ENCODE measurements around the gene UBA1. TPM values are rescaled to one million over a fixed set of nuclear protein-coding genes. Genes with fewer than 3 reads are reported as not detected.

Gene UBA1
- polyA plus RNA-seq, 2 of the 4 experiments (the other 2 are of a cell fraction): 160 to 192 TPM

DNA sequence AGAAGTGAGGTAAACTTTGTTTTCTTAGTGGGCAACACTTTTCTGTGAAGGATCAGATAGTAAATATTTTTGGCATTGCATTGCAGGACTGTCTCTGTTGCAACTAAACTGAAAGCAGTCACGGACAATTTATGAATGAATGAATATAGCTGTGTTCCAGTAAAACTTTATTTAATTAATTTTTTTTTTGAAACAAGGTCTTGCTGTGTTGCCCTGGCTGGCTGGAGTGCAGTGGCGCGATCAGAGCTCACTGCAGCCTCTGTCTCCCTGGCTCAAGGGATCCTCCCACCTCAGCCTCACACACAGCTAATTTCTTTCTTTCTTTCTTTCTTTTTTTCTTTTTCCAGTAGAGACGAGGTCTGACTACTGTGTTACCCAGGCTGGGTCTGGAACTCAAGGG, 32.8 kb upstream of the UBA1 start (continued):
- no peak for TF ChIP-seq PHF8 (IDR thresholded peaks at IDR 0.05; ENCODE audit: borderline replicate concordance, low read depth)

DNA sequence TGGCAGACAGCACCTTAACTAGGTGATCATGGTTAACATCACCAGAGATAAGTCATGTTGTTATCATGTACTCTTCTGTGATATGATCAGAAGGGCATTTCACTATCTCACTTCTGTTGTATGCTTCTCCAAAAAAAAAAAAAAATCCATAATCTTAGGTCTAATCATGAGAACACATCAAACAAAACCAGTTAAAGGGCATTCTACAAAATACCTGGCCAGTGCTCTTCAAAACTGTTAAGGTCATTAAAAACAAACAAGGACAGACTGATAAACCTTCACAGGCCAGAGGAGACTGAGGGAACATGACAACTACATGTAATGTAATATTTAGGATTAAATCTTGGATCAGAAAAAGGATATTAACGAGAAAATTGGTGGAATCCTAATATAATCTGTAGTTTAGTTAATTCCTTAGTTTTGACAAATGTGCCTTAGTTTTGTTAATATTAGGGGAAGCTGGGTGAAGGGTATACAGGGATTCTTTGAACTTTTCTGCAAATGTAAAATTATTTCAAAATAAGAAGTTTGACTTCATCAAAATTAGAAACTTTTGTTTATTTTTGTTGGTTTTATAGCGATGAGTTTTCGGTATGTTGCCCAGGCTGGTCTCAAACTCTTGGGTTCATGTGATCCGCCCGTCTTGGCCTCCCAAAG, 30.6 kb upstream of the UBA1 start:
- Histone ChIP-seq H3K4me2 (no peak overlapping the region), H3K9me3 (no peaks in the 10 kb centered on the region), H3K27ac (no peak overlapping the region), H3K4me1 (peaks cover 8% of the 10 kb centered on the region; the same call in 1 of the 3 replicates), H3K4me3 (no peak overlapping the region)
- WGBS (ENCODE audit: missing lambda C conversion rate): 95% methylated on average over 5 of the region's 5 CpGs
- CTCF ChIA-PET: interaction anchor here (0.7 kb wide), 1 partner anchor 232 kb away, joined by 3 read pairs; no protein-coding TSS in a partner anchor
- POLR2A ChIA-PET: no interaction called here
- FAIRE-seq (no peak), DNase-seq (ENCODE audit: low read depth in 1 of 2, low spot score in 1 of 2) (no peak), ATAC-seq (no peak)
- TF ChIP-seq SREBF2 (IDR thresholded peaks at IDR 0.05): no peak
- TF ChIP-seq, protein P1, sequence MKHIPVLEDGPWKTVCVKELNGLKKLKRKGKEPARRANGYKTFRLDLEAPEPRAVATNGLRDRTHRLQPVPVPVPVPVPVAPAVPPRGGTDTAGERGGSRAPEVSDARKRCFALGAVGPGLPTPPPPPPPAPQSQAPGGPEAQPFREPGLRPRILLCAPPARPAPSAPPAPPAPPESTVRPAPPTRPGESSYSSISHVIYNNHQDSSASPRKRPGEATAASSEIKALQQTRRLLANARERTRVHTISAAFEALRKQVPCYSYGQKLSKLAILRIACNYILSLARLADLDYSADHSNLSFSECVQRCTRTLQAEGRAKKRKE (CRISPR knock-in tag; IDR thresholded peaks at IDR 0.05; ENCODE audit: low read depth): no peak
- TF ChIP-seq ZNF302 (CRISPR knock-in tag; IDR thresholded peaks at IDR 0.05): no peak

DNA sequence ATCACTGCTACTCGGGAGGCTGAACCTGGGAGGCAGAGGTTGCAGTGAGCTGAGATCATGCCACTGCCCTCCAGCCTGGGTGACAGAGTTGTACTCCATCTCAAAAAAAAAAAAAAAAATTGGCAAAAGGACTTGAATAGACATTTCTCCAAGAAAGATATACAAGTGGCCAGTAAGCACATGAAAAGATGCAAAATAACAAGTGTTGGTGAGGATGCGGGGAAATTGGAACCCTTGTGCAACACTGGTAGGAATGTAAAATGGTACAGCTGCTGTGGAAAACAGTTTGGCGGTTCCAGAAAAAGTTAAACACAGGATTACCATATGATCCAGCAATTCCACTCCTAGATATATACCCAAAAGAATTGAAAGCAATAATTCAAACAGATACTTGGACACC, 29.2 kb upstream of the UBA1 start:
- no peak for FAIRE-seq
- CTCF ChIA-PET: no interaction called here

DNA sequence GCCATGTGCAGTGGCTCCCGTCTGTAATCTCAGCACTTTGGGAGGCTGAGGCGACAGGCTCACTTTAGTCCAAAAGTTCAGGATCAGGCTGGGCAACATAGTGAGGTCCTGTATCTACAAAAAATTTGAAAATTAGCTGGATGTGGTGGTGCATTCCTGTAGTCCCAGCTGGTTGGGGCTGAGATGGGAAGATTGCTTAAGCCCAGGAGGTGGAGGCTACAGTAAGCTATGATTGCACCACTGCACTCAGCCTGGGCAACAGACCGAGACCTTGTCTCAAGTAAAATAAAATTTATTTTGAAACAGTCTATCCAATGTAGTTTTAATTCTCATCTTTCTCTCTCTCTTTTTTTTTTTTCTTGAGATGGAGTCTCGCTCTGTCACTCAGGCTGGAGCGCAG, 27.5 kb upstream of the UBA1 start:
- no peak for ATAC-seq
- 96% methylated on average over 5 of the region's 5 CpGs for WGBS (ENCODE audit: missing lambda C conversion rate)
- Histone ChIP-seq H3K9me3 (no peaks in the 10 kb centered on the region), H3K4me3 (no peak overlapping the region), H3K27ac (no peak overlapping the region), H3K4me1 (peaks cover 8% of the 10 kb centered on the region; the same call in 1 of the 3 replicates), H3K4me2 (no peak overlapping the region)
- FAIRE-seq: no peak
- ChIA-PET POLR2A (no interaction called here), CTCF (interaction anchor here (0.7 kb wide), 1 partner anchor 357 kb away, joined by 3 read pairs; no protein-coding TSS in a partner anchor)
- no peak for DNase-seq (ENCODE audit: low read depth in 1 of 2, low spot score in 1 of 2)
- TF ChIP-seq BHLHE40 (IDR thresholded peaks at IDR 0.05; ENCODE audit: low read depth, low read length): no peak
- no peak for TF ChIP-seq ZFP36 (IDR thresholded peaks at IDR 0.05; ENCODE audit: borderline replicate concordance, partially characterized antibody)
- no peak for TF ChIP-seq HOXB13 (CRISPR knock-in tag; IDR thresholded peaks at IDR 0.05; ENCODE audit: low read depth)
- TF ChIP-seq RCOR1 (IDR thresholded peaks at IDR 0.05; ENCODE audit: low read depth, low read length): no peak
- no peak for TF ChIP-seq ESRRA (IDR thresholded peaks at IDR 0.05; ENCODE audit: borderline replicate concordance, low read length)
- TF ChIP-seq HEYL (CRISPR knock-in tag; IDR thresholded peaks at IDR 0.05): no peak
- TF ChIP-seq ZSCAN20 (CRISPR knock-in tag; IDR thresholded peaks at IDR 0.05): no peak
- TF ChIP-seq, protein P2, sequence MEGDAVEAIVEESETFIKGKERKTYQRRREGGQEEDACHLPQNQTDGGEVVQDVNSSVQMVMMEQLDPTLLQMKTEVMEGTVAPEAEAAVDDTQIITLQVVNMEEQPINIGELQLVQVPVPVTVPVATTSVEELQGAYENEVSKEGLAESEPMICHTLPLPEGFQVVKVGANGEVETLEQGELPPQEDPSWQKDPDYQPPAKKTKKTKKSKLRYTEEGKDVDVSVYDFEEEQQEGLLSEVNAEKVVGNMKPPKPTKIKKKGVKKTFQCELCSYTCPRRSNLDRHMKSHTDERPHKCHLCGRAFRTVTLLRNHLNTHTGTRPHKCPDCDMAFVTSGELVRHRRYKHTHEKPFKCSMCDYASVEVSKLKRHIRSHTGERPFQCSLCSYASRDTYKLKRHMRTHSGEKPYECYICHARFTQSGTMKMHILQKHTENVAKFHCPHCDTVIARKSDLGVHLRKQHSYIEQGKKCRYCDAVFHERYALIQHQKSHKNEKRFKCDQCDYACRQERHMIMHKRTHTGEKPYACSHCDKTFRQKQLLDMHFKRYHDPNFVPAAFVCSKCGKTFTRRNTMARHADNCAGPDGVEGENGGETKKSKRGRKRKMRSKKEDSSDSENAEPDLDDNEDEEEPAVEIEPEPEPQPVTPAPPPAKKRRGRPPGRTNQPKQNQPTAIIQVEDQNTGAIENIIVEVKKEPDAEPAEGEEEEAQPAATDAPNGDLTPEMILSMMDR (IDR thresholded peaks at IDR 0.05): no peak
- TF ChIP-seq SMC3 (IDR thresholded peaks at IDR 0.05): no peak
- TF ChIP-seq, protein P3, sequence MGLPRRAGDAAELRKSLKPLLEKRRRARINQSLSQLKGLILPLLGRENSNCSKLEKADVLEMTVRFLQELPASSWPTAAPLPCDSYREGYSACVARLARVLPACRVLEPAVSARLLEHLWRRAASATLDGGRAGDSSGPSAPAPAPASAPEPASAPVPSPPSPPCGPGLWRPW (IDR thresholded peaks at IDR 0.05): no peak
- no peak for TF ChIP-seq NFE2L2 (conservative IDR thresholded peaks at IDR 0.05; ENCODE audit: low read length)
- no peak for TF ChIP-seq RFX5 (IDR thresholded peaks at IDR 0.05)
- no peak for TF ChIP-seq CBX8 (IDR thresholded peaks at IDR 0.05)
- TF ChIP-seq RARB (CRISPR knock-in tag; IDR thresholded peaks at IDR 0.05): no peak
- no peak for TF ChIP-seq HDAC2 (IDR thresholded peaks at IDR 0.05)
- no peak for TF ChIP-seq ZNF302 (CRISPR knock-in tag; IDR thresholded peaks at IDR 0.05)
- TF ChIP-seq, protein P4, sequence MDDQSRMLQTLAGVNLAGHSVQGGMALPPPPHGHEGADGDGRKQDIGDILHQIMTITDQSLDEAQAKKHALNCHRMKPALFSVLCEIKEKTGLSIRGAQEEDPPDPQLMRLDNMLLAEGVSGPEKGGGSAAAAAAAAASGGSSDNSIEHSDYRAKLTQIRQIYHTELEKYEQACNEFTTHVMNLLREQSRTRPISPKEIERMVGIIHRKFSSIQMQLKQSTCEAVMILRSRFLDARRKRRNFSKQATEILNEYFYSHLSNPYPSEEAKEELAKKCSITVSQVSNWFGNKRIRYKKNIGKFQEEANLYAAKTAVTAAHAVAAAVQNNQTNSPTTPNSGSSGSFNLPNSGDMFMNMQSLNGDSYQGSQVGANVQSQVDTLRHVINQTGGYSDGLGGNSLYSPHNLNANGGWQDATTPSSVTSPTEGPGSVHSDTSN (IDR thresholded peaks at IDR 0.05): no peak
- TF ChIP-seq CEBPB (IDR thresholded peaks at IDR 0.05): no peak
- TF ChIP-seq KDM1A (IDR thresholded peaks at IDR 0.05; ENCODE audit: low read depth): no peak
- TF ChIP-seq, protein P5, sequence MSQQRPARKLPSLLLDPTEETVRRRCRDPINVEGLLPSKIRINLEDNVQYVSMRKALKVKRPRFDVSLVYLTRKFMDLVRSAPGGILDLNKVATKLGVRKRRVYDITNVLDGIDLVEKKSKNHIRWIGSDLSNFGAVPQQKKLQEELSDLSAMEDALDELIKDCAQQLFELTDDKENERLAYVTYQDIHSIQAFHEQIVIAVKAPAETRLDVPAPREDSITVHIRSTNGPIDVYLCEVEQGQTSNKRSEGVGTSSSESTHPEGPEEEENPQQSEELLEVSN (IDR thresholded peaks at IDR 0.05; ENCODE audit: borderline replicate concordance, low read depth): no peak

More for the DNA sequence above, 29.2 kb upstream of the UBA1 start:
- ATAC-seq: no peak
- no peak for DNase-seq (ENCODE audit: low read depth in 1 of 2, low spot score in 1 of 2)
- H3K9me3 ChIP-seq: no peaks in the 10 kb centered on the region
- no peak overlapping the region for H3K4me2 ChIP-seq
- no peak overlapping the region for H3K27ac ChIP-seq
- POLR2A ChIA-PET: no interaction called here
- peaks cover 8% of the 10 kb centered on the region; the same call in 1 of the 3 replicates for H3K4me1 ChIP-seq
- H3K4me3 ChIP-seq: no peak overlapping the region
- 96% methylated on average over 3 of the region's 3 CpGs for WGBS (ENCODE audit: missing lambda C conversion rate)
- TF ChIP-seq BHLHE40 (IDR thresholded peaks at IDR 0.05; ENCODE audit: low read depth, low read length) (no peak), RFX5 (IDR thresholded peaks at IDR 0.05) (no peak), HEYL (CRISPR knock-in tag; IDR thresholded peaks at IDR 0.05) (no peak), FOXS1 (CRISPR knock-in tag; IDR thresholded peaks at IDR 0.05) (no peak), HOXB13 (CRISPR knock-in tag; IDR thresholded peaks at IDR 0.05; ENCODE audit: low read depth) (no peak), MAFK (IDR thresholded peaks at IDR 0.05; ENCODE audit: partially characterized antibody) (no peak), ZSCAN20 (CRISPR knock-in tag; IDR thresholded peaks at IDR 0.05) (no peak), RARB (CRISPR knock-in tag; IDR thresholded peaks at IDR 0.05) (no peak), CBX2 (IDR thresholded peaks at IDR 0.05; ENCODE audit: borderline replicate concordance, low read depth) (no peak), TP53 (CRISPR knock-in tag; IDR thresholded peaks at IDR 0.05) (no peak), EHF (CRISPR knock-in tag; IDR thresholded peaks at IDR 0.05) (no peak), ZC3H11A (IDR thresholded peaks at IDR 0.05) (no peak), CEBPB (IDR thresholded peaks at IDR 0.05) (no peak), CHD2 (IDR thresholded peaks at IDR 0.05; ENCODE audit: low read length, partially characterized antibody) (no peak)
- TF ChIP-seq, protein P6, sequence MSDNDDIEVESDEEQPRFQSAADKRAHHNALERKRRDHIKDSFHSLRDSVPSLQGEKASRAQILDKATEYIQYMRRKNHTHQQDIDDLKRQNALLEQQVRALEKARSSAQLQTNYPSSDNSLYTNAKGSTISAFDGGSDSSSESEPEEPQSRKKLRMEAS (IDR thresholded peaks at IDR 0.05): no peak

All from A549 (cell line).